ENCODE measurements around the gene SKI. TPM values are rescaled to one million over a fixed set of nuclear protein-coding genes. Genes with fewer than 3 reads are reported as not detected.
"Not testable (repeated sequence)": the region's sequence is repeated elsewhere in the genome, so short reads cannot be mapped to it uniquely, and the experiment has no call there.

The SKI gene
- total RNA-seq, 1 experiment from 2014 or later = 38.2 TPM

DNA sequence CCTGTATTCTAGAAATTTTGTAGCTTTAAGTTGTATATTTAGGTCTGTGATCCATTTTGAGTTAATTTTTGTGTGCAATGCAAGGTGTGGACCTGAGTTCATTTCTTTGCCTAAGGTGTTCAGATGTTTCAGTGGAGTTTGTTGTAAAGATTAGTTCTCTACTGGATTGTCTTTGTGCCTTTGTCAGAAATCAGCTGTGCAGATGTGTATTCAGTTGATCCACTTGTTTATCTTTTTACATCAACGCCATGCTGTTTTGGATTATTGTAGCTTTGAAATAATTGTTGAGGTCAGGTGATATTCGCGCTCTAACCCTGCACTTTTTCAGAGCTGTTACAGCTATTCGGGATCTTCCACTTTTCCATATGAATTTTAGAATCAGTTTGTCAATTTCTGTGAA is 32.8 kb downstream of the SKI start:
- POLR2A ChIA-PET = no interaction called here
- TF ChIP-seq, protein P1, sequence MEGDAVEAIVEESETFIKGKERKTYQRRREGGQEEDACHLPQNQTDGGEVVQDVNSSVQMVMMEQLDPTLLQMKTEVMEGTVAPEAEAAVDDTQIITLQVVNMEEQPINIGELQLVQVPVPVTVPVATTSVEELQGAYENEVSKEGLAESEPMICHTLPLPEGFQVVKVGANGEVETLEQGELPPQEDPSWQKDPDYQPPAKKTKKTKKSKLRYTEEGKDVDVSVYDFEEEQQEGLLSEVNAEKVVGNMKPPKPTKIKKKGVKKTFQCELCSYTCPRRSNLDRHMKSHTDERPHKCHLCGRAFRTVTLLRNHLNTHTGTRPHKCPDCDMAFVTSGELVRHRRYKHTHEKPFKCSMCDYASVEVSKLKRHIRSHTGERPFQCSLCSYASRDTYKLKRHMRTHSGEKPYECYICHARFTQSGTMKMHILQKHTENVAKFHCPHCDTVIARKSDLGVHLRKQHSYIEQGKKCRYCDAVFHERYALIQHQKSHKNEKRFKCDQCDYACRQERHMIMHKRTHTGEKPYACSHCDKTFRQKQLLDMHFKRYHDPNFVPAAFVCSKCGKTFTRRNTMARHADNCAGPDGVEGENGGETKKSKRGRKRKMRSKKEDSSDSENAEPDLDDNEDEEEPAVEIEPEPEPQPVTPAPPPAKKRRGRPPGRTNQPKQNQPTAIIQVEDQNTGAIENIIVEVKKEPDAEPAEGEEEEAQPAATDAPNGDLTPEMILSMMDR (IDR thresholded peaks at IDR 0.05; ENCODE audit: insufficient read depth in 1 of 2, low read depth in 1 of 2, low read length in 1 of 2, severe bottlenecking in 1 of 2, unreplicated experiment in 1 of 2) = no peak

GRCh38 chr1:2261476-2262395 is 33.6 kb downstream of the SKI start:
- CTCF ChIA-PET; H3K27ac Mint-ChIP-seq (ENCODE audit: unreplicated experiment); H3K9me3 Mint-ChIP-seq (ENCODE audit: unreplicated experiment); H3K9me3 ChIP-seq; POLR2A ChIA-PET; H3K36me3 ChIP-seq (ENCODE audit: control insufficient read depth, insufficient read depth, low read length); H3K4me3 Mint-ChIP-seq (ENCODE audit: unreplicated experiment); H3K27me3 ChIP-seq (replicated peaks; ENCODE audit: control insufficient read depth, insufficient read depth, low read length); DNase-seq; intact Hi-C loops (cut with micrococcal nuclease; ENCODE audit: unreplicated experiment); H3K4me1 ChIP-seq; H3K4me3 ChIP-seq (ENCODE audit: low read depth, low read length); BruUV-seq (replicated peaks); H3K4me1 Mint-ChIP-seq (ENCODE audit: low read depth, unreplicated experiment); H3K27me3 Mint-ChIP-seq (ENCODE audit: insufficient read depth, unreplicated experiment): not testable (repeated sequence)
- H3K36me3 Mint-ChIP-seq (ENCODE audit: insufficient read depth, unreplicated experiment) = peaks cover 13% of the 10 kb centered on the region

More for the DNA sequence above, 32.8 kb downstream of the SKI start:
- CTCF ChIA-PET = no interaction called here
- H3K27ac Mint-ChIP-seq (ENCODE audit: unreplicated experiment) = no peak overlapping the region
- peaks cover 6% of the 10 kb centered on the region for H3K4me1 Mint-ChIP-seq (ENCODE audit: low read depth, unreplicated experiment)
- DNase-seq = no peak
- intact Hi-C loops (cut with micrococcal nuclease; ENCODE audit: unreplicated experiment) = no loop called here
- H3K9me3 Mint-ChIP-seq (ENCODE audit: unreplicated experiment) = no peaks in the 10 kb centered on the region
- peaks cover 13% of the 10 kb centered on the region for H3K36me3 Mint-ChIP-seq (ENCODE audit: insufficient read depth, unreplicated experiment)
- no TSS peak for BruUV-seq (replicated peaks)
- H3K4me3 Mint-ChIP-seq (ENCODE audit: unreplicated experiment) = no peak overlapping the region
- no peaks in the 10 kb centered on the region for H3K9me3 ChIP-seq
- no peaks in the 10 kb centered on the region for H3K4me1 ChIP-seq
- H3K36me3 ChIP-seq (ENCODE audit: control insufficient read depth, insufficient read depth, low read length) = no peaks in the 10 kb centered on the region
- H3K4me3 ChIP-seq (ENCODE audit: low read depth, low read length) = no peak overlapping the region
- H3K27me3 ChIP-seq (replicated peaks; ENCODE audit: control insufficient read depth, insufficient read depth, low read length) = no peaks in the 10 kb centered on the region
- H3K27me3 Mint-ChIP-seq (ENCODE audit: insufficient read depth, unreplicated experiment) = no peaks in the 10 kb centered on the region

DNA sequence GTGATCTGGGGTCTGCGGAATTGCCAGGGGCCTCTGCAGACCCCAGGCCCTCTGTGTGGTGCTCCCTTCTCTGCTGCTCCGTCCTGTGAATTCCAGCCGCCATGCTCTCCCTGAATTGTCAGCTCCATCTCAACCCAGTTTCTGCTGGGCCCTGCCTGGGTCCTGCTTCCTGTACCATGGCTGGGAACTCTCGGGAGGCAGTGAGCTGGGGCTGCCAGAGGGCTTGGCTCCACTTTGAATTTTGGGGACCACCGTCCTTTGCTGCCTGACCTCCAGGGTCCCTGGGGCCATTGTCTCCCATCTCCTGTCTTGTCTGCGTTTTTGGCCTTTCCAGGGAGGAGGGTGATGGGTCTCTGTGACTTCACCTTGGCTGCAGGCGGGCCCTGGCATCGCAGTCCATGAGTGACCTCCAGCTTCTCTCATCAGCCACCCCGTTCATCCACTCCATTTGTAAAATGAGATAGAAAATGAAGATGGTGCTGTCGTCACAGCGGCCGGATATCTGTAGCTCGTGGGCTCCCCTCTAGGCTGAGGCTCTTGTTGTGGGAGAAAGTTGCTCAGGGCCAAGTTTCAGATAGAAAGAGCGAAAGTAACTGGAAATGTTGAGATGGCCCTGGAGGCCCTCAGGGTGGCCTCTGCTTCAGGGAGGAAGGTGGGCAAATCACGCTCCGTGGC is 38.3 kb downstream of the SKI start:
- POLR2A ChIA-PET = no interaction called here
- CTCF ChIA-PET = no interaction called here
- no TSS peak for BruUV-seq (replicated peaks)
- Histone ChIP-seq H3K4me3 (ENCODE audit: low read depth, low read length) (no peak overlapping the region), H3K9me3 (no peaks in the 10 kb centered on the region), H3K36me3 (ENCODE audit: control insufficient read depth, insufficient read depth, low read length) (no peaks in the 10 kb centered on the region), H3K27me3 (replicated peaks; ENCODE audit: control insufficient read depth, insufficient read depth, low read length) (no peaks in the 10 kb centered on the region), H3K4me1 (peaks cover 2% of the 10 kb centered on the region)
- no peaks in the 10 kb centered on the region for H3K9me3 Mint-ChIP-seq (ENCODE audit: unreplicated experiment)
- H3K4me3 Mint-ChIP-seq (ENCODE audit: unreplicated experiment) = no peak overlapping the region
- no peaks in the 10 kb centered on the region for H3K4me1 Mint-ChIP-seq (ENCODE audit: low read depth, unreplicated experiment)
- H3K27me3 Mint-ChIP-seq (ENCODE audit: insufficient read depth, unreplicated experiment) = no peaks in the 10 kb centered on the region
- DNase-seq = no peak
- intact Hi-C loops (cut with micrococcal nuclease; ENCODE audit: unreplicated experiment) = no loop called here
- TF ChIP-seq, protein P1 (IDR thresholded peaks at IDR 0.05; ENCODE audit: insufficient read depth in 1 of 2, low read depth in 1 of 2, low read length in 1 of 2, severe bottlenecking in 1 of 2, unreplicated experiment in 1 of 2) = no peak
- no peak overlapping the region for H3K27ac Mint-ChIP-seq (ENCODE audit: unreplicated experiment)
- H3K36me3 Mint-ChIP-seq (ENCODE audit: insufficient read depth, unreplicated experiment) = peaks cover 6% of the 10 kb centered on the region
